OCI-M2 (cell line): ENCODE measurements around the gene B3GALNT1.

ENCODE experiments used
- DNase-seq: peaks from one replicate; lab custom pipeline; 2025; ENCODE audit not compliant: unreplicated experiment; lab: John Stamatoyannopoulos, UW

B3GALNT1 gene, protein sequence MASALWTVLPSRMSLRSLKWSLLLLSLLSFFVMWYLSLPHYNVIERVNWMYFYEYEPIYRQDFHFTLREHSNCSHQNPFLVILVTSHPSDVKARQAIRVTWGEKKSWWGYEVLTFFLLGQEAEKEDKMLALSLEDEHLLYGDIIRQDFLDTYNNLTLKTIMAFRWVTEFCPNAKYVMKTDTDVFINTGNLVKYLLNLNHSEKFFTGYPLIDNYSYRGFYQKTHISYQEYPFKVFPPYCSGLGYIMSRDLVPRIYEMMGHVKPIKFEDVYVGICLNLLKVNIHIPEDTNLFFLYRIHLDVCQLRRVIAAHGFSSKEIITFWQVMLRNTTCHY

DNA sequence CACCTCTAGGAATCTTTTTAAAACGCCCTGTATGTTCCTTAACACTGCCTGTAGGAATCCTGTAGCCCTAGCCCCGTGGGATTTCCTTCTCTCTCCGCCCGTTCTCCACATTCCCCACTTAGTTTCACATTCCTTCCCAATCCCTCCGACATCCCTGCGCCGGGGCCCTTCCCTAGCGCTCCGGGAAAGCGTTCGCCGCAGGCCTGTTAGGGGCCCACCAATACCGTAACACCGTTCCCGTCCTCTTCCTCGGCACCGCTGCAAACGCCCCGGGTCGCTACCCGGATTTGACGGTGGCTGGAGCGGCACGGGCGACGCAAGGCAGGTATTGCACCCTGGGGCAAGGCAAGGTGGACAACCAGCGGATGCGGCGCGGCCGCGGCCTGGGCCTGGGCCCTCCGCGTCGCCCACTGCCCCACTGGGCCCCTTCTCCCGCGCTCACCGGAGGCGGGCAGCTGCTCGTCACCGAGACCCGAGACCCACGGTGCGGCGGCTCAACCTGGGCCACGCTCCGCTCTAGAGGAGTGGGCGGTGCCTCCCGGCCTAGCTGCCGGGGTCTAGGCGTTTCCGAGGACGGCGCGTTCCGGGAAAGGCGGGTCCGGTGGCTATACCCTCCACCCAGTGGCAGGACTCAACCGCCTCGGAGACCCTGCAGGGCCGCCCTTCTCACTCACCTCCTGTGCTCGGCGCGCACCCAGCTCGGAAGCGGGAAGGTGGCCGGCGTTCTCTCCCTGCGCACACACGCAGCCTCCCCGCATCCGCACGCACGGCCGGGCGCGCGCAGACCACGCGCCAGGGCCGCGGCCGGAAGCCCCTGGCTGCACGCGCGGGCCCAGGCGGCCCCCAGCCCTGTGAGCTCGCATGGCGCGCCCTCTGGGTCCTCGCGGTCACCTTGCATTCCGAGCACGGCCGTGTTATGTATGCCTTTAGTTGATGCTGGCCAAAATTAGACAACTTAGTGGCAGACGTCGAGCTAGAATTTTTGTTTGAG is at the start of gene B3GALNT1:
B3GALNT1 (minus strand) TSS at position 789 of the 991 bp plus-strand sequence. CDS start 18,595 bp downstream, outside the sequence.
- DNase-seq: no peak

DNA sequence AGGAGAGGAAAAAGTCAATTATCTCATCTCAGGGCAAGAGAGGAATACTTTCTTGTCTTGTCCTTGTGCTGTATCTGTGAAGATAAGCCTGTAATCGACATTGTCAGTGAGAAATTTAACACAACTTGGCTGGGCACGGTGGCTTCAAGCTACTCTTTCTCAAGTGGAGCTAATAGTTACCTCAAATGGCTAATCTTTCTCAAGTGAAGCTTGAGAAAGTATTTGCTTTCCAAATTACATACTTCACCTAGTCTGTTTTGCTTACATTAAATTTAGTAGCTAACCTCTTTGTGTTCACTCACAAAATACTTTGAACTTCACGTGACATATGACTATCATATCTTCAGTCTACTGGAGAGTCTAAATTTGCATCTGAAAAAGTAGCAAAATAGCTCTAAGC is 48.3 kb upstream of the B3GALNT1 start:
- no peak for DNase-seq

DNA sequence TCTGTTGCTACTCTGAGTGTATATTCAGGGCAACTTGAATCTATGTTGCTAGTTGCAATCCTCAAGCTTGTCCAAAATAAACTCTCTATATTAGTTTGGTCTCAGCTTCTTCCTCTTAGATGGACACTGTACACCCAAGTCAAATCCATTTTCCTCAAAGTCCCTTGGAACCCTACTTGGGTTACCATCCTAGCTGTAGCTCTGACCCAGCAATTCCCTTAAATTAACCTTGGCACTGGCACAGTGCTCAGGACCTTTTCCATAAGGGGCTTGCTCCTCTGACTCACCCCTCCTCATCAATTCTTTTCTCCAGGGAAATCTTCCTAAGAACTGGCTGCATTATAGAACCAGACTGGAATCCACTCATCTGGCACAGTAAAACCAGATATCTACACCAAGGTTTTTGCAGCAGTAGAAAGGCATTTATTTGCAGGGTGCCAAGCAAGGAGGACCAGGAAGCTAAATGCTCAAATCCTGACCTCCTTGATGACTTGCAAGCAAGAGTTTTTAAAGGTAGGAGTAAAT is 44.9 kb upstream of the B3GALNT1 start:
- no peak for DNase-seq

DNA sequence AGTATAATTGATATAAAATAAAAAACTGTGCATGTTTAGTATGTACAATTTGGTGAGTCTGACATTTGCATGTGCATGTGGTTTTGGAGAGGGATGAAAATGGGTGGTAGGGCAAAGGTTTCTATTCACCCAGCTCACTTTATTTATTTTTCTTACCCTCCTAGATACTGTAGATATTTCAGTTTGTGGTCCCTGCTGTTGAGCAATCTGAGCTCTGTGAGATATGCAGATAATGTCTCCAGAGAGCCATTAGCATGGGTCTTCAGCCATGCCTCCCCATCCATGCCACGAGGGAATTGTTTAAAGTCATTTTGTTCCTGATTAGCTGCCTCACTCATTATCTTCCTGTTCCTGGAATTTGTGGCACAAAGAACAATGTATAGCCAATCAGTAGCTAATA is 44.4 kb upstream of the B3GALNT1 start:
- no peak for DNase-seq

DNA sequence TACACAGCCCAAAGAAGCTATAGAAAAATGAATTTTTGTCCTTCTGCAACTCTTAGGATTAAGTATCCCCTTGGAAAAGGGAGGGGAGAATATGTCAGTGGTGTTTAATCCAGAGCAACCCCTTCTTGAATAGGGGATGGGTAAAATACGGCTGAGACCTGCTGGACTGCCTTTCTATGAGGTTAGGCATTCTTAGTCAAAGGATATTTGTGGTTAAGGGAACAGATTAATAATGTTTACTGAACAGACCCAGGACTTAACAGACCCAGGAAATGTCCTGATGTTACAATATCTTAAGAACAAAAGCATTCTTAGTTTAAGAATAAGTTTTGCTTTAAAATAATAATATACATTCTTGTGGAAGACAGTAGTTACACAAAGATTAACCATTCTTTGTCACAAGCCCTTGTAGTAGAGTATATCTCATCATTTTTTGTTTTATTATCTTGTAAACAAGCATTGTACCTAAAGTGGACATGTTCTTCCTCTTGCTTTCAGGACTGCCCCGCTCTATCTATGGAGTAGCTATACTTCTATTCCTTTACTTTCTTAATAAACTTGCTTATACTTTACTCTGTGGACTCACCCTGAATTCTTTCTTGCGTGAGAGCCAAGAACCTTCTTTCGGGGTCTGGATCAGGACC is 43.8 kb upstream of the B3GALNT1 start:
- DNase-seq: no peak

DNA sequence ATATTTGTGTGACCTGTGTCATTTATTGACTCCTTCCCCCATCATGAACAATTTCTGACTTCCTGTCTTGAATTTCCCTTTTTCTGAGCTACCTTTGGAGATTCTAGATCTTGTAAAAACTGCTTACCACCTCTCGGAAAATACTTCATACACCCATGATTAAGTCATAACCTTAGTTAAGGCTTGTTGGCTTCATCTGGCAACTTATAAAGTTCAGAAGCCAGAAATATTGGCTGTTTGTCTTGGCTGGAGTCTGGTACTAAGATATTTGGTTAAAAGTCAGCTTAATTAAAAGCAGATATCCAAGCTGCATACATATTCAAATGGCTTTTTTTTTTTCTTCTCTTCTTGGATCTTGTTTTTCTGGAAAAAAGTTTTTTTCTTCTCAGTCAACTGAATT is 37.3 kb upstream of the B3GALNT1 start:
- no peak for DNase-seq

DNA sequence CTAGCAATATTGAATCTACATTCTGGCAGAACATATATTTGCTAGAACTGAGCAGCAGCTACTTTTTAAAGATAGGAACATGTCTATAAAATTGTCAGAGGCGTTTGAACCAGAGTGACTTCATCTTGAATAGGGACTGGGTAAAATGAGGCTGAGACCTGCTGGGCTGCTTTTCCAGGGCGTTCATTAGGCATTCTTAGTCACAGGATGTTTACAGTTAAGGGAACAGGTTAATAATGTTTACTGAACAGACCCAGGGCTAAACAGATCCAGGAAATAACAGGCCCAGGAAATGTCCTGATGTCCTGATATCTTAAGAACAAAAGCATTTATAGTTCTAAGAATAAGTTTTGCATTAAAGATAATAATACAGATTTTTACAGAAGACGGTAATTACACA is 34.5 kb upstream of the B3GALNT1 start:
- DNase-seq: no peak

DNA sequence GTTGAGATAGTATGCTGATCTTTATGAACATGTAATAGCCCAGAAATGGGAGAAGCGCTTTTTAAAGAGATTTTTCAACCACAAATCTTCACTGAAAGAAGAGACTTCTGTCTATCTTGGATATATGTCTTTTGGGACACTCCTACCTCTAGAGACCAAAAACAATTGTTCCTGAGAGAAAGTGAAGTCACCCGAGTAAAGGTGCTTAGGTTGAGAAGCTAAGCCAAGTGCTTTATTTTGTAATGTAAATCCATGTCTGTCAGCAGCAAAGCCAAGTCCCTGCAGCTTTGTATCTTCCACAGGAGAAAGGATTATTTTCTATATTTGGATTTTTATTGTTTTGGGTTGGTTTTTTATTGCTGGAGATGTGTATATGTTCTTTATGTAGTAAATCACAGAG is 32.1 kb upstream of the B3GALNT1 start:
- DNase-seq: no peak

DNA sequence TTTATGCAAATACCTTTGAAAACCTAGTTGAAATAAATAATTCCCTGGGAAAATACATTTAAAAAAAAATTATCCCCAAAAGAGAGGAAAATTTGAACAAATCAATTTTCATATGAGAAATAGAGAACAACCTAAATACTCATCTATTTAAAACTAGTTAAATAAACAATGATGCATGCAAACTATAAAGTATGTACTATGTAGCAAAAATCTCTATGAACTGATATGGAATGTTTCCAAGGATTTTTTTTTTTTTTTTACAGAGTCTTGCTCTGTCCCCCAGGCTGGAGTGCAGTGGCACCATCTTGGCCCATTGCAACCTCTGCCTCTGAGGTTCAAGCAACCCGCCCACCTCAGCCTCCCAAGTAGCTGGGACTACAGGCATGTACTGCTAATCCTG is 27.2 kb upstream of the B3GALNT1 start:
- no peak for DNase-seq

DNA sequence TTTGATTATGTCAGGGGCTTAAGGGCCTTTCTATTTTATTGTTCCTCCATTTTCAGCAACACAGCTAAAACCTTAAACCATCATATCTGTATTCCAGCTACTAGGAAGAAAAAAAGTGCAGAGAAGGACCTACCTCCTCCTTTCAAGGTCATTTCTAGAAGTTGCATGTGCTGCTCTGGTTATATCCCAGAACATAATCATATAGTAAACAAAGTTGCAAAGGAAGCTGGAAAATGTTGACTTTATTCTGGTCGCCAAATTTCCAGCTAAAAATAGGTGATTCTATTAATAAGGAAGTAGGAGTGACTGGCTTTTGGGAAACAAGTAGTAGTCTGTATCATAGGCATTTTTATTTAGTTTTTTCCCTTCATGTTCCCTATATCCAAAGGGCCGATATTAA is 21.3 kb upstream of the B3GALNT1 start:
- no peak for DNase-seq

DNA sequence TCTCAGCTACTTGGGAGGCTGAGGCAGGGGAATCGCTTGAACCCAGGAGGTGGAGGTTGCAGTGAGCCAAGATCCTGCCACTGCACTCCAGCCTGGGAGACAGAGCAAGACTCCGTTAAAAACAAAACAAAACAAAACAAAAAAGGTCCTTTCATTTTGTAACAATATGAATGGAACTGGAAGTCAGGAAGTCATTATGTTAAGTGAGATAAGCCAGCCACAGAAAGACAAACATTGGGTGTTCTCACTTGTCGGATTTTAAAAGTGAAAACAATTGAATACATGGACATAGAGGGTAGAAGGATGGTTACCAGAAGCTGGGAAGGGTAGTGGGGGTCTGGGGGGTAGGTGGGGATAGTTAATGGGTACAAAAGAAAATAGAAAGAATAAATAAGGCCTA is 12.5 kb upstream of the B3GALNT1 start:
- DNase-seq: no peak

DNA sequence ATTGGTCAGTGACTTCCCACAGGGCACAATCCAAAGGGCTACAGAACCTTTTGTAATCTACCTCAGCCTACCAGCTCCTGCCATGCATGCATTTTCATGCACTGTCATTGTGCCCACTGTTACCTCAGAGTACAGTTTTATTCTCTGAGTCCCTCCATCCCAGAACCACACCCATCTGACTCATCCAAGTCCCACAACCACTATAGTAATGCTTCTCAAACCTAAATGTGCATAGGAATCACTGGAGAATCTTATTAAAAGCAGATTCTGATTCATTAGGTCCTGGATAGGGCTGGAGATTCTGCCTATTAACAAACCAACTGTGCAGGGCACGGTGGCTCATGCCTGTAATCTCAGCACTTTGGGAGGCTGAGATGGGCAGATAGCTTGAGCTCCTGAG is 3.7 kb upstream of the B3GALNT1 start:
- no peak for DNase-seq

DNA sequence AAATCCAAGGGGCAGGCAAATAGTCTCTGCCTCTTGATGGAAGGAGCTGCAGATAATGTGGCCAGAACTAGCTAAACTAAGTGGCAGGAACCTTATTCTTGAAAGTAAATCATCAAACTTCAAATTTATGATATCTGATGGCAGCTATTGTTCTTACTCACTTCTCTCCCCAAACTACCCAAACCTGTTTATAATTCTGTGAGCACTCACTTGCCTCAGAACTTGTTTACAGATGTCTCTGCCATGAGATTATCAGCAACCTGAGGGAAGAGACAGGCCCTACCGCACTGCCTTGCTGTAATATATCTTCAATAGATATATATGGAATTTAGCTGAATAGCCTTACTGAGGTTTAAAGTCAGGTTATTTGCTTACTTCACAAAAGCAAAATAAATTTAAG is 2.2 kb upstream of the B3GALNT1 start:
- no peak for DNase-seq

DNA sequence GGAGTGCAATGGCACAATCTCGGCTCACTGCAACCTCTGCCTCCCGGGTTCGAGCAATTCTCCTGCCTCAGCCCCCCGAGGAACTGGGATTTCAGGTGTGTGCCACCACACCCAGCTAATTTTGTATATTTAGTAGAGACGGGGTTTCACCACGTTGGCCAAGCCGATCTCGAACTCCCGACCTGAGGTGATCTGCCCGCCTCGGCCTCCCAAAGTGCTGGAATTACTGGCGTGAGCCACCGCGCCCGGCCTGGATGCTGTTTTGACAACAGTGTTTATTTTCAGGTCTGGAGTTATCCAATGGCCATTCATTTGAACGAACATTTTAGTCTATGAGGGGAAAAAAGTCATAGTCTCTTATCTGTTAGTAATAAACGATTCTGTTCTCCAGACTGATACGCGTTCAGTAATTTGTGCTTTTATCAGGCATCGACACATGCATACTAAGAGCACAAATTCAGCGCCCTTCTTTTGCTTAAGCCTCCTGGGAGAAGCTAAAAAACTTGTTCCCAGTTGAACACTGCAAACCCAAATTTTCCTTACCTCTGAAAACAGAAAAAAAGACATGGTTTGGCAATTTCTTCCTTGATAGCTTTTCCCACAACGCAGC is 1.3 kb downstream of the B3GALNT1 start:
- no peak for DNase-seq

DNA sequence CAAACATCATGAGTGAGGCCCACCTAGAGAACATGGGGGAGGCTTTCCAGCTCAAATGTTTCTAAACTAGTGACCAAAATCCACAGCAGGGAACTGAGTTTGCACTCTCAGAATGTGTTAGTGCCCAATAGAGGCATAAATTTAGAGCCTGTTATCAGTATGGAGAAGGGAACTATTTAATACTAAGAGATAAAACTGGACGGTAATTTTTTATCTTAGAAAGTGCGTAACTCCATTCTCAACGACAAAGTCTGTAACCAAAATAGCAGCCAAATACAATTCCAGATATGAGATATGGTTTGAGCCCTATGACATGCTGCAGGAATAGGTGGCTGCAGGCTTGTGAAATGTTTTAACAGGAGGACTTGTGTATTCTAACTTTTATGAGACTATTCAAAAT is 3.5 kb downstream of the B3GALNT1 start:
- no peak for DNase-seq

DNA sequence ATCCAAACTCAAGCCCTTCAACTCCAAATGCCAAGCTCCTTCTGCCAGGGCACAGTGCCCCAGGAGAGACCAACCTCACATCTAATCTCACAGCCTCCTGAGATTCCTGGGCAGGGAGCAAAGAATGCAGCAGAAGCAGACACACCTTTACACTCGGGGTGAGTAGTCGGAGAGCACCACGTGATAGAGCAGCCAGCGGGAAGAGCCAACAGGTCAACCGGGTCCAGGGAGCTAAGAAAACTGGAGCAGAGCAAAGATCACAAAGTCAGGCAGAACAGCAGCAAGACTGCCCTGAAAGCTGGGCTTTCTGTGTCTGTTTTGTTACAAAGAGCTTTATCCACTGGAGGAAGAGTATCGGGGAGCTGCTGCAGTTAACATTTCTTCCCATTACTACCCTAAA is 4.2 kb downstream of the B3GALNT1 start:
- DNase-seq: no peak

DNA sequence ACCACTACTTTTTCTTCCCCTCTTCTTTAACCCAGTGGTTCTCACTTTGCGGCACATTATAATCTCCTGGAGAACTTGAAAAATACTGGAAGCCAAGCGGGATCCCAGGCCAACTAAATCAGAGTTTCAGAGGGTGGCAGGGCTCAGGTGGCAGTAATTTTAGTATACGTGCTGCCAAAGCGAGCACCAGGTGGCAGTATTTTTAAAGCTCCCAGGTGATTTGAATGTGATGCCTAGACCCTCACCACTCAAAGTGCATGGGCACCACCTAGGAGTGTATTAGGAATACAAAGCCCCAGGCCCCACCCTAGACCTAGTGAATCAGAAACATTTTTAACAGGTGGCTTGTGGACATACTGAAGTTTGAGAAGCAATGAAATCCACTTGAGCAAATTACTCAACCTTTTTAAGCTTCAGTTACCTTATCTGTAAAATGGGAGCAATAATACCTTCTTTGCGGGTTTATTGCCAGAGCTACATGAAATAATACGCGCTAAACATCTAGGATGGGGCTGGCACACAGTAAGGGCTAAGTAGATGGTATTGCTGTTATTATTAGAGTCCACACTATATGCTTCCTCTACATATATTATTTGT is 8.3 kb downstream of the B3GALNT1 start:
- DNase-seq: no peak

DNA sequence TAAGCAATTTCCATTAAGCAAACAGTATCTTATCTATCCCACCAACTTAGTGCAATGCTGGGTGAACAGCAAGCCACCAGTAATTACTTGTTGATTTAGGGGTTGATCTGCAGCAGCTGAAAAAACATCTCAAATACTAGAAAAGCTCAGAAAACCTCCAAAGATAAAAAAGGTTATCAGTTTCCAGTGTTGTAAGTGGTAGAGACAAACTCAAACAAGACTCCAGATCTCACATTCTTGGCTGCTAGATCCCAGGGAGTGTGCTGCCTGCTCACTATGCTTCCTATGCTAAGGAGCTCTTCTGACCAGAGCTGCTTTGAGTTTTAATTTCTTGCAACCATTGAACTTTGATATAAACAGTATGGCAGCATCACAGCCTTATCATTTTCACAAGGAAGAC is 11.3 kb downstream of the B3GALNT1 start:
- DNase-seq: no peak

DNA sequence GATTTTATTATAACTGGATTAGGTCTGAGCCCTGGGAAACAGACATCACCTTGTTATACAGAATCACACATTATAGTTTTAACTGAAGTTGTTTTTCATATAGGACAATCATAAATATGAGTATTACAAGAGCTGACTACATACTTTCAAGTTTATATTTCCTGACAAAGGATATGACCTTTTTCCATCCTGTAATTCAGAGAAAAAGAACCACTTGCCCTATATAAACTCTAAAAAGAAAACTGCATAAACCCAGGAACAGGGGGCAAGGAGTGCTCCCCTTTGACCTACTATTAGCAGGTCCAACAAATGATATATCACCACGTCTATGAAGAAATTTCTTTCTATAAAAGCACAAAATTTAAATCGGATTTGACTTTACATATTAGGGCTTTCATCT is 20.9 kb downstream of the B3GALNT1 start:
- no peak for DNase-seq

DNA sequence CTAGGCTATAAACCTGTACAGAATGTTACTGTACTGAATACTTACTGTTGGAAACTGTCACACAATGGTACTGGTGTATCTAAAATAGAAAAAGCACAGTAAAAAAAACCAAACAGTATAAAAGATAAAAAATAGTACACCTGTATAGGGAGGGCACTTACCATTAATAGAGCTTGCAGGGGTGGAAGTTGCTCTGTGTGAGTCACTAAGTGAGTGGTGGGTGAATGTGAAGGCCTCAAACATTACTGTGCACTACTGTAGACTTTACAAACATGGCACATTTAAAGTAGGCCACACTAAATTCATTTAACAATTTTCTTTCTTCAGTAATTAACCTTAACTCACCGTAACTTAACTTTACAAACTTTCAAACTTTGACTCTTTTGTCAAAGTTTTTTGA is 22.0 kb downstream of the B3GALNT1 start:
- no peak for DNase-seq

DNA sequence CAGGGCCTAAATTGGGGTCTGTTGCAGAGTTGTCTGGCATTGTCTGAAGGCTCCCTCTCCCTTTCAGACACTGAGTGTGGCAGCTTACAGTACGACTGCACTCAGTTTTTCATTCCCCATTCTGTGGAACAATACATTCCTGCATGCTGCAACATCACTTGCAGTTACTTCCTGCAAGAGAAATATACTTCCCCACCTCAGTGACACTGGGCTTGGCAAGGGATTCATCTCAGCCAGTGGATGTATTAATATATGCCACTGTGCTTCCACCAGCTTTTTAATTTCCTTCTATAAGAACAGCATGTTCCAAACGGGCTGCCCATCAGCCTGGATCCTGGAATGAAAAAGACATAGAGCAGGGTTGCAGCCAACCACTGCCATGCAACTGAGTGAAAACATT is 23.1 kb downstream of the B3GALNT1 start:
- DNase-seq: no peak
